ENCODE results near the gene HACD1.

The HACD1 gene

GRCh38 chr10:17564911-17565310 lies 52.3 kb downstream of the HACD1 start:
- no peak for DNase-seq

- no peak for DNase-seq
These were observed 53.7 kb downstream of the HACD1 start for GRCh38 chr10:17563452-17563851.

- peak; percentile 76 for DNase-seq
These were observed 54.6 kb downstream of the HACD1 start for GRCh38 chr10:17562614-17563013.

DNA sequence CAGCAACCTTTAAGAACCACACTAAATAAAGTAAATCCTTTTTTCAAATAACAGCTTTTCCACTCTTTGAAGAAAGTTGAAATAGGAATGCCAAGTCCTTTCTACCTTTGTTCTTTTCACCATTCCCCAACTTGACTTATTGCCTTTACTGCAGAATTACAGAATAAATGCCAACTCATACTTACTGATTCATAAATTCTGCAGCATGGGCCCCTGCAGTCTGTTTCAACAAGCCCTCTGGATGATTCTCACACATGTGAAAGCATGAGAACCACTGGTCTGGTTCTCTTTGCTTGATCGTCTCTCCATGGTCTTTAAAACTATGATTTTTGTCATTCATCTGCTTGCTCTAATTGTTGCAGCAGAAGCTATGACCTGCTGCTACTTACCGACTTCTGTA lies 56.1 kb downstream of the HACD1 start:
- no peak for DNase-seq

GRCh38 chr10:17557459-17557858 lies 59.7 kb downstream of the HACD1 start:
- no peak for DNase-seq

DNA sequence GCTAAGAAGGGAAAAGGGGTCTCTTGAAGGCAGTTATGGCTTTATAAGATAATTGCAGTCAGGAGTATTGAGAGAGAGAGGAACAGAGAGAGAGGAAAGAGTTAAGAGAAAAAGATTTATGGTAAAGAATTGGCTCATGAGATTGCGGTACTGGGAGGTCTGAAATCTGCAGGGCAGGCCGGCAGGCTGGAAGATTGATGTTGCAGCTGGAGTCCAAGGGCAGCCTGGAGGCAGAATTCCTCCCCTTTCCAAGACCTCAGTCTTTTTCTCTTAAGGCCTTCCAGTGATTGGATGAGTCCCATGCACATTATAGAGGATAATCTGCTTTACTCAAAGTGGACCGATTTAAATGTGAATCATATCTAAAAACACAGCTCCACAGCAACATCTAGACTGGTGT lies 68.4 kb downstream of the HACD1 start:
- peak; percentile 39 for DNase-seq

DNA sequence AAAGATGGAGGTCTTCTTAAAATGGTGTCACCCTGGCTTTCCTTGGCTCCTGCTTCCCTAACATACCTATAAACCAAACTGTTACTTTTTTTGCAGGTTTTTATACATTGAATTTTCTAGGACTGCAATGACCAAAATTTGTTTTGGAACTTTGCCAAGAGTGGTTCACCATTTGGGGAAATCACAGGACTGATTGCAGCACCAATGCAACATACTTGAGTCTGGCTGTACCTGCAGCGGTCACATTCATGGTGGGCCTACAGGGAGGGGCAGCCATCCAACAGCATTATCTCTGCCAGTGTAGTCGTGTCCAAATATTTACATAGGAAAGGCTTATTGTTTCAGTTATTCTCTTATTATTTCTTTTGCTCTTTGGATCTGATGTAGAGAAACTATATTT lies 69.0 kb downstream of the HACD1 start:
- peak; percentile 29 for DNase-seq

DNA sequence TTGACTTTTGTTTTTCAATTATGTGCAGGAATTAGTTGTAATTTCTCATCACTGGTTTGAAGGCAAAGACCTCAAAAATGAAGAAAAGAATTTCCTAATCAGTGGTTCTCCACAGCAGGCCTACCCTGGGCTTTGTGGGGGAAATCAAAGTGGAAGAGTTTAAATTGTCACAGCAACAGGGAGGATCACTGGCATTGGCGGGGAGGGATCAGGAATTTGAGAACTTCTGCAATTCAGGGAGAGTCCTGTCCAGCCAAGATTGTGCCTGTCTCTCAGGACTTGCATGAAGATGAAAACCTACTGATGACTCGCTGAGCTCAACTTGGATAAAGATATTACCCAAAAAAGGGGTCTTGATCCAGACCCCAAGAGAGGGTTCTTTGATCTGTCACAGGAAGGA lies 70.1 kb downstream of the HACD1 start:
- no peak for DNase-seq

- DNase-seq = no peak
These were observed 72.7 kb downstream of the HACD1 start for GRCh38 chr10:17544465-17544864.
